ENCODE measurements around the gene SLC16A3. TPM values are rescaled to one million over a fixed set of nuclear protein-coding genes. Genes with fewer than 3 reads are reported as not detected.

SLC16A3 gene
- total and polyA plus RNA-seq, 9 of the 15 experiments (the other 6 are each of a cell fraction or from before 2014, with no cell fraction given), result 0.11 to 5.4 (median 1.2) TPM; not detected in 2

DNA sequence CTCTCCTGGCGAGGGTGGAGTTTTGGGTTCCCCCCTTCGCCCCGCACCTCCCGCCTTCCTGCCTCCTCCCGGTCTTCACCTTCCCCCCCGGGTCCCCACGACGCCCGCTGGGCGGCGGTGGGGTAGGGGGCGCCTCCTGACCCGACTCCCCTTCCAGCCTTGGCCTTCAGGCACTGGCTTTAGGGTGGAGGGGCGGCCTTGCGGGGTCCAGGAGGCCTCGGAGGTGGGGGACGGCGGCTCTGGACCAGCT is 2.4 kb downstream of the SLC16A3 start:
- H3K27ac ChIP-seq (ENCODE audit: extremely low read depth, low read depth, low read length), result peak overlapping the region; percentile 80
- intact Hi-C loops (cut with micrococcal nuclease) (no loop called here), in situ Hi-C loops (cut with MboI) (no loop called here)
- no peaks in the 10 kb centered on the region for H4K20me1 ChIP-seq (replicated peaks; ENCODE audit: control insufficient read depth, insufficient read depth, low read length)
- 2% methylated on average over 17 of the region's 18 CpGs for WGBS (ENCODE audit: insufficient coverage, low coverage, missing lambda C conversion rate)
- peak overlapping the region; percentile 87 for H2AFZ ChIP-seq (ENCODE audit: low read depth, low read length)
- no peaks in the 10 kb centered on the region for H3K9me1 ChIP-seq (ENCODE audit: control insufficient read depth, insufficient read depth, low read length)
- H3K36me3 ChIP-seq (ENCODE audit: control insufficient read depth, insufficient read depth, low read length), result no peaks in the 10 kb centered on the region
- no TSS peak for BruUV-seq (replicated peaks)
- peak overlapping the region; percentile 74 to 83 for H3K9ac ChIP-seq (ENCODE audit: insufficient read depth in 1 of 2, low read depth in 2 of 2, low read length in 2 of 2)
- H3K4me3 ChIP-seq, result peak overlapping the region; percentile 40
- ATAC-seq (peak; percentile 80), DNase-seq (ENCODE audit: extremely low read depth in 1 of 4, low spot score in 3 of 4) (no peak), FAIRE-seq (no peak)
- H3K27me3 ChIP-seq (ENCODE audit: control insufficient read depth in 2 of 2, insufficient read depth in 2 of 2, low read length in 2 of 2), result no peaks in the 10 kb centered on the region
- peak overlapping the region; percentile 72 for H3K4me2 ChIP-seq (ENCODE audit: insufficient read depth, low read length)
- ChIA-PET POLR2A (interaction anchor here (0.6 to 1.6 kb wide), 8 partner anchors 11 to 222 kb away, joined by 3 to 8 read pairs (median 3); partner anchors contain the start of gene CD7), CTCF (ENCODE audit: low intra/inter-chr PET ratio) (no interaction called here)
- H3K79me2 ChIP-seq (ENCODE audit: control insufficient read depth, insufficient read depth, low read length), result no peaks in the 10 kb centered on the region; the same call in 2 of the 3 replicates
- H3K9me3 ChIP-seq (replicated peaks; ENCODE audit: control insufficient read depth, insufficient read depth, low read depth, low read length), result no peaks in the 10 kb centered on the region
- H3K4me1 ChIP-seq (replicated peaks in 1 of 2; ENCODE audit: control insufficient read depth in 2 of 2, insufficient read depth in 2 of 2, low read length in 2 of 2), result peaks cover 34 to 92% of the 10 kb centered on the region in 2 experiments
- TF ChIP-seq RBFOX2 (IDR thresholded peaks at IDR 0.05; ENCODE audit: low read depth, low read length) (peak; percentile 52; the same call in 1 of the 2 replicates), ZNF75A (CRISPR knock-in tag; IDR thresholded peaks at IDR 0.05) (no peak), BRD4 (IDR thresholded peaks at IDR 0.05) (0 out of 2 replicates have a peak, but pooled peaks have one; percentile 32), GATAD2B (IDR thresholded peaks at IDR 0.05; ENCODE audit: borderline replicate concordance) (no peak), SRSF7 (optimal IDR thresholded peaks at IDR 0.05; ENCODE audit: low read depth, low read length) (no peak), MBD2 (IDR thresholded peaks at IDR 0.05; ENCODE audit: borderline replicate concordance, low read depth) (peak; percentile 3; the same call in 1 of the 2 replicates), BHLHE40 (IDR thresholded peaks at IDR 0.05; ENCODE audit: low read length) (no peak), ZNF444 (CRISPR knock-in tag; IDR thresholded peaks at IDR 0.05) (no peak), RUNX1 (IDR thresholded peaks at IDR 0.05; ENCODE audit: low read depth) (no peak), KDM4B (IDR thresholded peaks at IDR 0.05; ENCODE audit: borderline replicate concordance in 2 of 2, low read depth in 1 of 2) (0 out of 4 replicates have a peak, but pooled peaks of 1 of the 2 experiments have one; percentile 66), WHSC1 (IDR thresholded peaks at IDR 0.05; ENCODE audit: low read length) (no peak), TEAD4 (IDR thresholded peaks at IDR 0.05; ENCODE audit: low read length) (no peak), TEAD4 (CRISPR knock-in tag; IDR thresholded peaks at IDR 0.05; ENCODE audit: borderline replicate concordance) (no peak)
- TF ChIP-seq, protein P1, sequence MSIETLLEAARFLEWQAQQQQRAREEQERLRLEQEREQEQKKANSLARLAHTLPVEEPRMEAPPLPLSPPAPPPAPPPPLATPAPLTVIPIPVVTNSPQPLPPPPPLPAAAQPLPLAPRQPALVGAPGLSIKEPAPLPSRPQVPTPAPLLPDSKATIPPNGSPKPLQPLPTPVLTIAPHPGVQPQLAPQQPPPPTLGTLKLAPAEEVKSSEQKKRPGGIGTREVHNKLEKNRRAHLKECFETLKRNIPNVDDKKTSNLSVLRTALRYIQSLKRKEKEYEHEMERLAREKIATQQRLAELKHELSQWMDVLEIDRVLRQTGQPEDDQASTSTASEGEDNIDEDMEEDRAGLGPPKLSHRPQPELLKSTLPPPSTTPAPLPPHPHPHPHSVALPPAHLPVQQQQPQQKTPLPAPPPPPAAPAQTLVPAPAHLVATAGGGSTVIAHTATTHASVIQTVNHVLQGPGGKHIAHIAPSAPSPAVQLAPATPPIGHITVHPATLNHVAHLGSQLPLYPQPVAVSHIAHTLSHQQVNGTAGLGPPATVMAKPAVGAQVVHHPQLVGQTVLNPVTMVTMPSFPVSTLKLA (conservative IDR thresholded peaks at IDR 0.05), result 0 out of 4 replicates have a peak, but pooled peaks of 1 of the 2 experiments have one; percentile 0
- TF ChIP-seq, protein P2, sequence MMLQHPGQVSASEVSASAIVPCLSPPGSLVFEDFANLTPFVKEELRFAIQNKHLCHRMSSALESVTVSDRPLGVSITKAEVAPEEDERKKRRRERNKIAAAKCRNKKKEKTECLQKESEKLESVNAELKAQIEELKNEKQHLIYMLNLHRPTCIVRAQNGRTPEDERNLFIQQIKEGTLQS (IDR thresholded peaks at IDR 0.05), result no peak
- TF ChIP-seq, protein P2 (CRISPR knock-in tag; conservative IDR thresholded peaks at IDR 0.05), result 0 out of 2 replicates have a peak, but pooled peaks have one; percentile 4
- TF ChIP-seq, protein P3, sequence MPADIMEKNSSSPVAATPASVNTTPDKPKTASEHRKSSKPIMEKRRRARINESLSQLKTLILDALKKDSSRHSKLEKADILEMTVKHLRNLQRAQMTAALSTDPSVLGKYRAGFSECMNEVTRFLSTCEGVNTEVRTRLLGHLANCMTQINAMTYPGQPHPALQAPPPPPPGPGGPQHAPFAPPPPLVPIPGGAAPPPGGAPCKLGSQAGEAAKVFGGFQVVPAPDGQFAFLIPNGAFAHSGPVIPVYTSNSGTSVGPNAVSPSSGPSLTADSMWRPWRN (IDR thresholded peaks at IDR 0.05; ENCODE audit: low read depth), result no peak
